Stromal cell of bone marrow (primary cell): ENCODE results near the gene TNFSF12.

ENCODE experiments used
- DNase-seq: peaks from one replicate; pipeline ENCODE4 v3.0.0-alpha.2; 2012; ENCODE audit warnings: low read depth

The TNFSF12 gene

DNA sequence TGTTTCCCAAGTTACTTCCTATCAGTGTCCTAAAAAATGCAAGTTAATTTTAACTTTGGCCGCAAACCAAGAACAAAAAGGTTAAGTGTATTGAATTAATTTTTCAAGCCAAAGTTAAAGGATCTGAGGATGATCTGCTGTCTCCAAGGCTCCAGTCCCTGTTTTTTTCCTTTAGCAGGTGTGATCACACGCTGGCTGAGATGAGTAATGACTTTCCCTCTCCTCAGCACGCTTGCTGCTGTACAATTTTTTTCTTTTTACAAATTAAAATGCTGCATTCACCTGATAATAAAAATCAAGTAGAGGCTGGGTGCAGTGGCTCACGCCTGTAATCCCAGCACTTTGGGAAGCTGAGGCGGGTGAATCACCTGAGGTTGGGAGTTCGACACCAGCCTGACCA is 3.9 kb upstream of the TNFSF12 start:
- no peak for DNase-seq

DNA sequence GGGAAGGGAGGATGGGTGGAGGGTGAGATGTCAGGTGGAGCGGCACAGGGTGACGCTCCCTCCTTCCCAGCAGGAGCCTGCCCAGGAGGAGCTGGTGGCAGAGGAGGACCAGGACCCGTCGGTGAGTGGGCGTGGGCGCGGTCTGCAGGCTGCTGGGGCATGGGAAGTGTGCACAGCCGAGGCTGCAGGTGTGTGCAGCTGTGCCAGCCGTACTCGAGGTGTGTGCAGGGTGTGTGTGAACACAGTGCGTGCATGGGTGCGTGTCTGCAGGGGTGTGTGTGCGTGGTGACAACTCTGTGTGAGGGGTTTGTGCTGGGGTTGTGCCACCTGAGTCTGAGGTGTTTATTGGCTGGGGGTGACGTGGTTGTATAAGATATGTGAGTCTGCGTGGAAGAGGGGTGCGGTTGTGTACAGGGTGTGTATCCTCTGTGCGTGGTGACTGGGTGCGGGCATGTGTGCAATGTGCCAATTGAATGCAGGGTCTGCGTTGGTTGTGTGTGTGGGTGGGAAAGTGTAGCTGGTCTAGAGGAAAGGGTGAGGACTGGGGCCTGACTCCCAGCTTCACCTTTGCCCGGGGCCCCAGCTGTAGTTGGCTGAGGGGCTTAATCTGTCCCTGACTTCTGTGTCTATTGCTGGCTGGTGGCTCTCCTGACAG is 670 bp downstream of the TNFSF12 start:
- DNase-seq = no peak

DNA sequence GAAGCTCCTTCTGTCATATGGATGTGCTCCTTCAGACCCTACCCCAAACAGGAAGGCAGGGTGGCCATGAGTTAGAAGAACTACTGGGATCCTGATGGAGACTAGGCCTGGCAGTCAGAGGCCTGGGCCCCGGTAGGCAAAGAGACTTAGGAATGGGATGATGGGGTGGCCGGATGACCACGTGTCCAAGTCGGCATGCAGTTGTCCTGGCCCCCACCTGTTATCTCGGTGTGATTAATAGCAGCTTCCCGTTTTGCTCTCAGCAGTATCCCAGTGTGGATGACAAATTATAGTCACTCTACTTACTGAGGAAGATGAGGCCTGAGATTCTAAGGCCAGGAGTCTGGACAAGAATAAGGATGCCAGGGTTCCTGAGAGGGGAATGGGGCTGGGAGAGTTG is 1.5 kb downstream of the TNFSF12 start:
- DNase-seq = no peak

DNA sequence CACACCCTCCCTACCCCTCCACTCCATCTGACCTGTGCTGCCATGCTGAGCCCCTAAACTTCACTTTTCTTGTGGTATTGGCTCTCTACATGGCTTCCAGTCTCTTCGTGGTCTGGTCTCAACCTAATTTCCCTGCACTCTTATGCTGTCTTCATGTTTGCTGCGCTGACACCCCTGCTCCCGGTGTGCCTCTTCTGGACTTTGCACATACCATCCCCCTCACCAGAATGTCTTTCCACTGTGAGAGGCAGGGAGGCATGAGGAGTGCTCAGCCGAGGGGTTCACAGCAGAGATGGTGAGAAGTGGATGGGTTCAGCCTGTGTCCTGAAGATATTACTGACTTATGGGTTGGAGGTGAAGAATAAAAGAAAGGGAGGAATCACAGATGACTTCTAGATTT is 2.5 kb downstream of the TNFSF12 start:
- DNase-seq = no peak

DNA sequence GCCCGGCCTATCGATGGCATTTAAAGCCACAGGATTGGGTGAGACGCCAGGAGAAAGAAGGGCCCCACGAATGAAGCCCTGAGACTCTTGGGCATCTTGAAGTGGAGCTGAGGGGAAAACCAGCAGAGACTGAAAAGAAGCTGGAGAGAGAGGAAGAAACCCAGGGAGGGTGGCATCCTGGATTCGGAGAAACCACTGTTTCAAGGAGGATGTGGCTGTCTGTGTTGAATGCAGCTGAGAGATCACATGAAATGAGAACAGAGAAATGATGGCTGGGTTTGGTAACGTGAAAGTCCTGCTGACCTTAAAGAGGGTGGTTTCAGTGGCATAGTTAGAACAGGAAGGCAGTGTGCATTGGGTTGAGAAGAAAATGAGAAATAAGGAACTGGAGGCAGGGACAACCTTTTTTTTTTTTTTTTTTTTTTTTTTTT is 3.8 kb downstream of the TNFSF12 start:
- no peak for DNase-seq

DNA sequence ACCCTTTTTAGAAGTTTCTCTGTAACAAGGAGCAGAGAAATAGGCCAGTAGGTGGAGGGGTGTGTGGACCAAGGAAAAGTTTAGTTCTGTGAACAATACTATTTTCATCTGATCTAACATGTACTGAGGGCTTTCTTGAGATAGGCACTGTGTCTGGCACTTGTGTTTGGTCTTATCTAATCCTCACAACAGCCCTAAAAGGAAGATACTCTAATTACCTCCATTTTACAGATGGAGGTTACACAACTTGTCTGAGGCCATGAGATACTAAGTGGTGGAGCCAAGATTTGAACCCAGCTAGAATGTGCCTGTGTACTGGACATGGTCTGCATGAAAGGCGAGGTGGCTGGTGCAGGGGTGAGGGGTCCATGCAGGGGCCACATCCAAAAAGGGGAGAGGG is 4.5 kb downstream of the TNFSF12 start:
- no peak for DNase-seq

DNA sequence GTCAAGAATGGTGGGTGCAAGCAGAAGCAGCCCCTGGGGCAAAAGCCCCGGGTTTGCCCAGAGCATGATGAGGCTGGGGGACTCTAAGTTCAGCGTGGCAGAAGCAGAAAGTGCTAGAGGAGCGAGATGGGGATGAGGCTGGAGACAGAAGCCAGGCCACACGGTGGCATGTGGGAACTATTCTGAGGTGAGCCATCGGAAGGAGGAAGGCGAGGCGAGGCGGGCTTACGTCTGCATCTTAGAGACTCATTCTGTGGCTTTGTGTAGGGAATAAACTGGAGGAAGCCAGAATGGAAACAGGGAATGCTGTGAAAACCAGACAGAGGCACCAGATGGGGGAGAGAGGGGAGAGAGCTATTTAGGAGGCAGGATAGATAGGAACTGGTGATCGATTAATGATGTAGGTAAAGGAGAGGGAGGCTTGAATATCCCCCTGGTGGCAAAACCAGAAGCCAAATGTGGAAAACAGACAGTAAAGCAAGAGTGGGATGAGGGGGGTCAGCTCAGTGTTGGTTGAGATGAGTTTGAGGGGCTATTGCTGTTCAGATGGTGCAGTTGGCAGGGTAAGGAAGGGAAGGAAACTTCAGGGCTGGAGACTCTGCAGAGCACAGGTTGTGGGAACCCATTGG is 6.6 kb downstream of the TNFSF12 start:
- DNase-seq = no peak

DNA sequence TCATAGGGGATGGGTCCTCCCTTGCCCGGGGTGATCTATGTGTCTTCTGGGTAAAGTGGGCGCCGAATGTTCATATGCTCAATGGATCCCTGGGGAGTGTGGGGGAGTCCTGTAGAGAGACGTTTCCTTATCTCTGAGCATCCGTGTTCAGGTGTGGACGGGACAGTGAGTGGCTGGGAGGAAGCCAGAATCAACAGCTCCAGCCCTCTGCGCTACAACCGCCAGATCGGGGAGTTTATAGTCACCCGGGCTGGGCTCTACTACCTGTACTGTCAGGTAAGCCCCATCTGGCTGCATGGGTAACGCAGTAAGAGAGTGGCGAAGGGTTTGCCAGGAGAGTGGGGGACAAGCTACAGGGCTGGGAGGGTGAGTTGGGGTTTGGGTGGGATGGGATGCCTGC is 7.8 kb downstream of the TNFSF12 start:
- DNase-seq = no peak

DNA sequence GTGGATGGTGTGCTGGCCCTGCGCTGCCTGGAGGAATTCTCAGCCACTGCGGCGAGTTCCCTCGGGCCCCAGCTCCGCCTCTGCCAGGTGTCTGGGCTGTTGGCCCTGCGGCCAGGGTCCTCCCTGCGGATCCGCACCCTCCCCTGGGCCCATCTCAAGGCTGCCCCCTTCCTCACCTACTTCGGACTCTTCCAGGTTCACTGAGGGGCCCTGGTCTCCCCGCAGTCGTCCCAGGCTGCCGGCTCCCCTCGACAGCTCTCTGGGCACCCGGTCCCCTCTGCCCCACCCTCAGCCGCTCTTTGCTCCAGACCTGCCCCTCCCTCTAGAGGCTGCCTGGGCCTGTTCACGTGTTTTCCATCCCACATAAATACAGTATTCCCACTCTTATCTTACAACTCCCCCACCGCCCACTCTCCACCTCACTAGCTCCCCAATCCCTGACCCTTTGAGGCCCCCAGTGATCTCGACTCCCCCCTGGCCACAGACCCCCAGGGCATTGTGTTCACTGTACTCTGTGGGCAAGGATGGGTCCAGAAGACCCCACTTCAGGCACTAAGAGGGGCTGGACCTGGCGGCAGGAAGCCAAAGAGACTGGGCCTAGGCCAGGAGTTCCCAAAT is 8.4 kb downstream of the TNFSF12 start:
- DNase-seq = no peak

DNA sequence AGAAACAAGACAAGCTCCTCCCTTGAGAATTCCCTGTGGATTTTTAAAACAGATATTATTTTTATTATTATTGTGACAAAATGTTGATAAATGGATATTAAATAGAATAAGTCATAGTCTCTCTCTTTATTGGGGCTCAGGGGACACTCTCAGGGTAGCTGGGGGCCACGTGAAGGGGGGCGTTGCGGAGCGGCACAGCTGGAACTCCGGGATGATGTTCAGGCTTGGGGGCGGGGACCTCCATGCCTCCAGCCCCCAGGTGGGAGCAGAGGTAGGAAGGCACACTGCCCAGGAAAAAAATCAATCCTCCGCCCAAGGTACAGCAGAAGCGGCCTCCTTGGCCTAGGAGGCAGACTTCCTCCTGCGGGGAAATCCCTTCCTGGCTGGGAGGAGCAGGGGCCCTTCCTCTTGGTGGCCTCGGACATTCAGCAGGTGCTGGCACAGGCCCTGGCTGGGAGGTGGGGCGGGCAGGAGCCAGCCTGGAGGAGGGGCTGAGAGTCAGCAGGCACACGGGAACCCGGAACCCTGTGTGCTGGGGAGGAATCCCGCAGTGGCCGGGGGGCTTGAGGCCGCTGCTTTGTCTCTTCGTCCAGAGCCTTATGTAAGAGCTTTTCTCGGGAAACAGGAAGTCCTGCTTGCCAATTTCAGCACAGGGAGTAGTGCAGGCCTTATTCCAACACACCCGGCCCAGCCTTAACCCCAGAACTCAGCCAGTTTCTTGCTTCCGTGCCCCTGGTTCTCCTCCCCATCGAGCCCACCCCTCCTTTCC is 9.1 kb downstream of the TNFSF12 start:
- peak; percentile 54 for DNase-seq

DNA sequence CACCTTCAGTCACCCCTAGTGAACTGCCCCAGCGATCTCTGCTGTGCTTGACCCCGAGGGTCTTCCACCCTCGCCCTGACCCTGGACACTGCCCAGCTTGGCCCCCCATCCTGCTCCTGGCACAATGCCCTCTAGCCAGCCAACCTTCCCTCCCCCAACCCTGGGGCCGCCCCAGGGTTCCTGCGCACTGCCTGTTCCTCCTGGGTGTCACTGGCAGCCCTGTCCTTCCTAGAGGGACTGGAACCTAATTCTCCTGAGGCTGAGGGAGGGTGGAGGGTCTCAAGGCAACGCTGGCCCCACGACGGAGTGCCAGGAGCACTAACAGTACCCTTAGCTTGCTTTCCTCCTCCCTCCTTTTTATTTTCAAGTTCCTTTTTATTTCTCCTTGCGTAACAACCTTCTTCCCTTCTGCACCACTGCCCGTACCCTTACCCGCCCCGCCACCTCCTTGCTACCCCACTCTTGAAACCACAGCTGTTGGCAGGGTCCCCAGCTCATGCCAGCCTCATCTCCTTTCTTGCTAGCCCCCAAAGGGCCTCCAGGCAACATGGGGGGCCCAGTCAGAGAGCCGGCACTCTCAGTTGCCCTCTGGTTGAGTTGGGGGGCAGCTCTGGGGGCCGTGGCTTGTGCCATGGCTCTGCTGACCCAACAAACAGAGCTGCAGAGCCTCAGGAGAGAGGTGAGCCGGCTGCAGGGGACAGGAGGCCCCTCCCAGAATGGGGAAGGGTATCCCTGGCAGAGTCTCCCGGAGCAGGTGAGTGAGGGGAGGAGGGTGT is 9.9 kb downstream of the TNFSF12 start, which contains the start of gene TNFSF13:
TNFSF13 (plus strand) TSS at position 207 of the 776 bp plus-strand sequence; CDS start at position 497, 290 bp downstream.
- no peak for DNase-seq

DNA sequence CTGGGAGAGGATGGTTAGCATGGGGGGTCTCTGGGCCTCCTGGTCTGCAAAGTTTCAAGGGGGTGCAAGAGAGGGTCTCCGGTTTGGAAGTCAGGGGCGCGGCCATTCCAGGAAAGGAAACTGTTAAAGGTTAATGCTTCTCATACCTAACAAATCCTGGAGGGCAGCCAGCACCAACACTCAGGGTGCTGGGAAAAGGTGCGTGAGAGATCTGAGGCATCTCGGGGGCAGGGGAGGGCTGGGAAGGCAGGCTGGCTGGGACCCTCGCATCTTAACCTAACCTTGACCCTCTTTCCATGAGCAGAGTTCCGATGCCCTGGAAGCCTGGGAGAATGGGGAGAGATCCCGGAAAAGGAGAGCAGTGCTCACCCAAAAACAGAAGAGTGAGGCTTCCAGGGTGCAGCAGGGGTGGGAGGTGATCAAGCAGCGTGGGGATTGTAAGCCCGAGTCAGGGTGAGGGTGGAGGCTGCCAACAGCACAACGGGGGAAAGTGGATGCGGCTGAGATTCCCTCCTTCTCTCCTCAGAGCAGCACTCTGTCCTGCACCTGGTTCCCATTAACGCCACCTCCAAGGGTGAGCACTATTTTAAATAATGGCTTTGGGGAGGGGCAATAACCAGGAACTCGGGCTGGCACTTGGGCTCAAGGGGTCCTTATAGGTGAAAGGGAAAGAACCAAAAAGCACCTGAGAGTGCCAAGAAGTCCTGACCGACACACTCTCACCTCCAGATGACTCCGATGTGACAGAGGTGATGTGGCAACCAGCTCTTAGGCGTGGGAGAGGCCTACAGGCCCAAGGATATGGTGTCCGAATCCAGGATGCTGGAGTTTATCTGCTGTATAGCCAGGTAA is 10.7 kb downstream of the TNFSF12 start:
- DNase-seq = no peak

DNA sequence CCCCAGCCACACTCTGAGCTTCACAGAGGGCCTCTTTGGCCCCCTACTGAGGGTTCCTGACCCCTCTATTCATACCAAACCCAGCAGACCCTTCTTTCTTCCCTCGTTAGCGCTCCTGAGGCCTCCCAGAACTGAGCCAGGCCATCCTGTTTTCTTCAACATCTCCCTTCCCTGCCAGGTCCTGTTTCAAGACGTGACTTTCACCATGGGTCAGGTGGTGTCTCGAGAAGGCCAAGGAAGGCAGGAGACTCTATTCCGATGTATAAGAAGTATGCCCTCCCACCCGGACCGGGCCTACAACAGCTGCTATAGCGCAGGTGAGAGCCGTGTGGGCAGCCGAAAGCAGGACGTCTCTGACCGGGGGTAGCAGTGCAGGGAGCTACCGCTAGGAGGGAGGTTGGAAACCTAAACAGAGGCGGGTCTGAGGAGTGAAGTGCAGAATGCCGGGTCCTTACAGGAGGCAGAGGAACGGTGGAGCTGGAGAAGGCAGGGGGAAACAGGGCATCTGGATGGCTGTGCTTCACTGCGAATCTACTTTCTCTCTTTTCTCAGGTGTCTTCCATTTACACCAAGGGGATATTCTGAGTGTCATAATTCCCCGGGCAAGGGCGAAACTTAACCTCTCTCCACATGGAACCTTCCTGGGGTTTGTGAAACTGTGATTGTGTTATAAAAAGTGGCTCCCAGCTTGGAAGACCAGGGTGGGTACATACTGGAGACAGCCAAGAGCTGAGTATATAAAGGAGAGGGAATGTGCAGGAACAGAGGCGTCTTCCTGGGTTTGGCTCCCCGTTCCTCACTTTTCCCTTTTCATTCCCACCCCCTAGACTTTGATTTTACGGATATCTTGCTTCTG is 11.5 kb downstream of the TNFSF12 start:
- no peak for DNase-seq

DNA sequence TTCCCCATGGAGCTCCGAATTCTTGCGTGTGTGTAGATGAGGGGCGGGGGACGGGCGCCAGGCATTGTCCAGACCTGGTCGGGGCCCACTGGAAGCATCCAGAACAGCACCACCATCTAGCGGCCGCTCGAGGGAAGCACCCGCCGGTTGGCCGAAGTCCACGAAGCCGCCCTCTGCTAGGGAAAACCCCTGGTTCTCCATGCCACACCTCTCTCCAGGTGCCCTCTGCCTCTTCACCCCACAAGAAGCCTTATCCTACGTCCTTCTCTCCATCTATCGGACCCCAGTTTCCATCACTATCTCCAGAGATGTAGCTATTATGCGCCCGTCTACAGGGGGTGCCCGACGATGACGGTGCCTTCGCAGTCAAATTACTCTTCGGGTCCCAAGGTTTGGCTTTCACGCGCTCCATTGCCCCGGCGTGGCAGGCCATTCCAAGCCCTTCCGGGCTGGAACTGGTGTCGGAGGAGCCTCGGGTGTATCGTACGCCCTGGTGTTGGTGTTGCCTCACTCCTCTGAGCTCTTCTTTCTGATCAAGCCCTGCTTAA is 12.2 kb downstream of the TNFSF12 start:
- peak; percentile 55 for DNase-seq

DNA sequence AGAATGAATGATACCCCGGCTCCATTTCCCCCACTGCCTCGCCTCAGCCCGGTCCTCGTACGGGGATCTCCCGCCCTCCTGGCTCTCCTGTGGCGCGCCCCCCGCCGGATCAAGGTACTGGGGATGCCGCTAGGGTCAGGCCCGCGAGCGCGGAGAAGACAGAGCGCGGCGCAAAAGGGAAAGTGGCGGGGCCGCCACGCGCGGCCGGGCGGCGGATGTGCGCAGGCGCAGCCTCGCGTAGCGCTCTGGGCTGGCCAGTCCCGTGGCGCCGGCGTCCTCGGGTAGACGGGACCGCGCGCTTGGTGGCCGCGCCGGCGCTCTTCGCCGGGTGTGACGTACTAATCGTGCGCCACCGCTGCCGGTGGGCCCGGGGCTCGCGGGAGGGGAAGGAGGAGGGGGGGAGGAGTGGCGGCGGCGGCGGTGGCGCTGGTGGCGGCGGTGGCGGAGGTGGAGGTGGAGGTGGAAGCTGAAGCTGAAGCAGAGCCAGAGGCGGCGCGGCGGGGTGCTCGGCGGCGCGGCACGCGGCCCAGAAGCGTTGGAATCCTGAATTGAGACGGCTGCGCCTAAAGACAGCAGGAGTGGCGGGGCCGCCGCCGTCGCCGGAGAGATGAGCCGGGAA is 12.8 kb downstream of the TNFSF12 start, which contains the start of gene SENP3:
SENP3 (plus strand) TSS at position 331 of the 619 bp plus-strand sequence. CDS start 1,158 bp downstream, outside the sequence.
- peak; percentile 78 for DNase-seq

DNA sequence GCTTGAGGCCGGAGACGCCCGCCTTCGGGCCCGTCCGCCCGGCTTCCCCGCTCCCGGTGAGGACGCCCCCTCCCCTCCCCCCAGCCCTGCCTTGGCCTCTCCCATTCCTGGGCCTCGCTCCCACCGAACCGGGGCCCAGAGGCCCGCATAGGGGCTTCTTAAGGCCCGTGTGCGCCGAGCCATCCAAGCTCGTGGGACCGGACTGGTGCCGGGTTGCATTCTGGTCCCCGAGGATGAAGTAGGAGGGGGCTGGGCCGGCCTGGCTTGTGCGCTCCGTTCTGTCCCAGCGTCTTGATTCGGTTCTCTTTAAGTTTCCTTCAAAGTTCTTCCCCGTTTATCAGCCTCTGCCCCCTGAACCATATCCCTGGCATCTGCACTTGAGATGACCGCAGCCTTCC is 13.3 kb downstream of the TNFSF12 start:
- DNase-seq = no peak

DNA sequence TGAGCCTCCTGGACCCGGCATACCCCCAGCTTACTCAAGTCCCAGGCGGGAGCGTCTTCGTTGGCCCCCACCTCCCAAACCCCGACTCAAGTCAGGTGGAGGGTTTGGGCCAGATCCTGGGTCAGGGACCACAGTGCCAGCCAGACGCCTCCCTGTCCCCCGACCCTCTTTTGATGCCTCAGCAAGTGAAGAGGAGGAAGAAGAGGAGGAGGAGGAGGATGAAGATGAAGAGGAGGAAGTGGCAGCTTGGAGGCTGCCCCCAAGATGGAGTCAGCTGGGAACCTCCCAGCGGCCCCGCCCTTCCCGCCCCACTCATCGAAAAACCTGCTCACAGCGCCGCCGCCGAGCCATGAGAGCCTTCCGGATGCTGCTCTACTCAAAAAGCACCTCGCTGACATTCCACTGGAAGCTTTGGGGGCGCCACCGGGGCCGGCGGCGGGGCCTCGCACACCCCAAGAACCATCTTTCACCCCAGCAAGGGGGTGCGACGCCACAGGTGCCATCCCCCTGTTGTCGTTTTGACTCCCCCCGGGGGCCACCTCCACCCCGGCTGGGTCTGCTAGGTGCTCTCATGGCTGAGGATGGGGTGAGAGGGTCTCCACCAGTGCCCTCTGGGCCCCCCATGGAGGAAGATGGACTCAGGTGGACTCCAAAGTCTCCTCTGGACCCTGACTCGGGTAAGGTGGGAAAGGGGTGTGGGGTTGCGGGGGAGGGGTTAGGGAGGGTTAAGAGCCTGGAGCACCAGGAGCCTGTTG is 14.4 kb downstream of the TNFSF12 start:
- DNase-seq = no peak

DNA sequence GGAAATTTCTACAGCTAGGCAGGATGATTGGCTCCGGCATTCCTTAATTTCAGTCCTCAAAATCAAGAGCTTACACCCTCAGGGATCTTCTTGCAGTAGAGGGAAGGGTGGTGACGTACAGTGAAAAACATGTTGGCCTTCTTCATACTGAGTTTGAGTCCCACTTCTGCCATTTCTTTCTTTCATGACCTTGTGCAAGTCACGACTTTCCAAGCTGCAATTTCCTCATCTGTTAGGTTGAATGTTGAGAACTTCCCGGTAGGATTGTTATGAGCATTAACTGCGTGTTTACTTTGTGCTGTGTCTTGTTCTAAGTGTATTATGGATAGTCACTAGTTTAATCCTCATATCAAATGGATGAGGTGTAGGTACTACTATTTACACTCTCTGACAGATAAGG is 20.7 kb downstream of the TNFSF12 start:
- DNase-seq = no peak
